Activated CD4-positive, alpha-beta T cell treated with anti-CD3 and anti-CD28 coated beads, Interleukin-2, Interleukin-4, amounts not matched to agents 100 ng/mL and 50 ng/mL, durations not matched to agents 16 hours and 8 hours (primary cell): ENCODE measurements around the gene DCXR.

ENCODE experiments used
- DNase-seq: peaks from one replicate; pipeline ENCODE4 v3.0.0-alpha.2; 2020; ENCODE audit warnings: low spot score

Gene DCXR

GRCh38 chr17:81998212-81998611 lies 39.3 kb downstream of the DCXR start:
- no peak for DNase-seq

GRCh38 chr17:81996757-81997441 lies 40.6 kb downstream of the DCXR start:
- DNase-seq: no peak

GRCh38 chr17:81996232-81996756 lies 41.2 kb downstream of the DCXR start:
- DNase-seq: no peak

- no peak for DNase-seq
These were observed 41.9 kb downstream of the DCXR start for GRCh38 chr17:81995463-81996231.

GRCh38 chr17:81994593-81995462 lies 42.7 kb downstream of the DCXR start:
- DNase-seq: no peak

GRCh38 chr17:81993729-81994592 lies 43.5 kb downstream of the DCXR start:
- no peak for DNase-seq

GRCh38 chr17:81992306-81993102 lies 45.0 kb downstream of the DCXR start:
- no peak for DNase-seq

- no peak for DNase-seq
These were observed 45.7 kb downstream of the DCXR start for GRCh38 chr17:81991684-81992305.

- no peak for DNase-seq
These were observed 46.4 kb downstream of the DCXR start for GRCh38 chr17:81990836-81991683.

- no peak for DNase-seq
These were observed 50.2 kb downstream of the DCXR start for GRCh38 chr17:81987161-81987770.

GRCh38 chr17:81986606-81987005 lies 50.9 kb downstream of the DCXR start:
- DNase-seq: no peak
